Measurements from ENCODE around the gene SH3D19. TPM values are rescaled to one million over a fixed set of nuclear protein-coding genes. Genes with fewer than 3 reads are reported as not detected.
"Not testable (repeated sequence)": the region's sequence is repeated elsewhere in the genome, so short reads cannot be mapped to it uniquely, and the experiment has no call there.

The SH3D19 gene
- total and polyA plus RNA-seq, 2 of the 4 experiments (the other 2 are of a cell fraction), result 14.4 to 27.2 TPM

DNA sequence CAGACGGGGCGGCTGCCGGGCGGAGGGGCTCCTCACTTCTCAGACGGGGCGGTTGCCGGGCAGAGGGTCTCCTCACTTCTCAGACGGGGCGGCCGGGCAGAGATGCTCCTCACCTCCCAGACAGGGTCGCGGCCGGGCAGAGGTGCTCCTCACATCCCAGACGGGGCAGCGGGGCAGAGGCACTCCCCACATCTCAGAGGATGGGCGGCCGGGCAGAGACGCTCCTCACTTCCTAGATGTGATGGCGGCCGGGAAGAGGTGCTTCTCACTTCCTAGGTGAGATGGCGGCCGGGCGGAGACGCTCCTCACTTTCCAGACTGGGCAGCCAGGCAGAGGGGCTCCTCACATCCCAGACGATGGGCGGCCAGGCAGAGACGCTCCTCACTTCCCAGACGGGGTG, 70.2 kb downstream of the SH3D19 start:
- H3K9me3 ChIP-seq (ENCODE audit: control insufficient read depth, insufficient read depth, low read length); dilution Hi-C loops (cut with HindIII; ENCODE audit: low sequenced_read_pairs, unreplicated experiment); H2AFZ ChIP-seq (replicated peaks; ENCODE audit: low read length, poor library complexity); H4K8ac ChIP-seq (ENCODE audit: low read depth in 2 of 2, low read length in 2 of 2); H3K4me2 ChIP-seq (ENCODE audit: low read depth, low read length); H3K18ac ChIP-seq (ENCODE audit: low read depth, low read length); H3K4me3 ChIP-seq (ENCODE audit: insufficient read depth, low read depth, low read length); H4K91ac ChIP-seq (ENCODE audit: insufficient read depth, low read depth, low read length); ATAC-seq (ENCODE audit: low read depth); POLR2A ChIA-PET (ENCODE audit: unreplicated experiment); H3K14ac ChIP-seq (replicated peaks; ENCODE audit: low read depth, low read length); H3K27ac ChIP-seq (ENCODE audit: insufficient read depth, low read length); H3K56ac ChIP-seq (ENCODE audit: extremely low read depth, insufficient read depth, low read length); in situ Hi-C loops (cut with MboI; ENCODE audit: low sequenced_read_pairs); H3K36me3 ChIP-seq (ENCODE audit: control insufficient read depth, insufficient read depth, low read length); H2AK9ac ChIP-seq (replicated peaks; ENCODE audit: low read depth, low read length, poor library complexity); H2BK120ac ChIP-seq (ENCODE audit: low read depth, low read length); H3K4ac ChIP-seq (ENCODE audit: low read depth, low read length); H2BK15ac ChIP-seq (ENCODE audit: low read depth, low read length); H2AK5ac ChIP-seq (ENCODE audit: low read depth, low read length); H3K27me3 ChIP-seq (ENCODE audit: control insufficient read depth, insufficient read depth, low read length); H3K23ac ChIP-seq (ENCODE audit: low read depth, low read length); BruUV-seq (replicated peaks); H2BK5ac ChIP-seq (ENCODE audit: low read depth, low read length, poor library complexity, severe bottlenecking); H2BK20ac ChIP-seq (ENCODE audit: low read depth, low read length); H3K9ac ChIP-seq (ENCODE audit: low read depth, low read length); H3K79me1 ChIP-seq (ENCODE audit: low read depth in 1 of 2, low read length in 2 of 2); H3K4me1 ChIP-seq (ENCODE audit: control insufficient read depth, insufficient read depth, low read length); intact Hi-C loops (cut with micrococcal nuclease); DNase-seq; H3K9me1 ChIP-seq (ENCODE audit: insufficient read depth, low read length); H4K20me1 ChIP-seq (ENCODE audit: insufficient read depth, low read length); H4K5ac ChIP-seq (ENCODE audit: low read depth, low read length): not testable (repeated sequence)
- CTCF ChIA-PET, result interaction anchor here (0.7 kb wide), 1 partner anchor 350 kb away, joined by 3 read pairs; no protein-coding TSS in a partner anchor
- no CpG with 5 or more reads among the region's 28 CpGs for WGBS, 2 experiments (ENCODE audit: extremely low coverage in 2 of 2, insufficient read length in 1 of 2)
